GM21723 (cell line): Measurements from ENCODE around the gene GABRE.
"Not testable (repeated sequence)": the region's sequence is repeated elsewhere in the genome, so short reads cannot be mapped to it uniquely, and the experiment has no call there.

Experiments used
- ATAC-seq: cut with Tn5 transposase; IDR thresholded peaks from one replicate; pipeline ENCODE4 v1.9.1; 2021; ENCODE audit warnings: mild to moderate bottlenecking, moderate library complexity; ENCODE audit not compliant: unreplicated experiment

The GABRE gene

GRCh38 chrX:151970661-151971060, 3.8 kb downstream of the GABRE start:
- no peak for ATAC-seq

- ATAC-seq, result no peak
These were observed 4.4 kb downstream of the GABRE start for GRCh38 chrX:151970027-151970426.

GRCh38 chrX:151966236-151966635, 8.2 kb downstream of the GABRE start:
- no peak for ATAC-seq

- ATAC-seq, result no peak
These were observed 12.4 kb downstream of the GABRE start for GRCh38 chrX:151962034-151962433.

- ATAC-seq, result no peak
These were observed 16.4 kb downstream of the GABRE start for GRCh38 chrX:151958101-151958500.

GRCh38 chrX:151954730-151955129, 19.7 kb downstream of the GABRE start:
- ATAC-seq, result no peak

- no peak for ATAC-seq
These were observed 36.3 kb downstream of the GABRE start for GRCh38 chrX:151938172-151938571.

- ATAC-seq, result no peak
These were observed 39.1 kb downstream of the GABRE start for GRCh38 chrX:151935358-151935757.

GRCh38 chrX:151929126-151929525, 45.4 kb downstream of the GABRE start:
- ATAC-seq, result no peak

- no peak for ATAC-seq
These were observed 50.8 kb downstream of the GABRE start for GRCh38 chrX:151923648-151924047.

- ATAC-seq, result no peak
These were observed 51.8 kb downstream of the GABRE start for GRCh38 chrX:151922692-151923091.

- ATAC-seq, result no peak
These were observed 52.6 kb downstream of the GABRE start for GRCh38 chrX:151921866-151922265.

- ATAC-seq, result no peak
These were observed 53.2 kb downstream of the GABRE start for GRCh38 chrX:151921292-151921691.

GRCh38 chrX:151920530-151920929, 53.9 kb downstream of the GABRE start:
- ATAC-seq, result no peak

- ATAC-seq, result no peak
These were observed 54.4 kb downstream of the GABRE start for GRCh38 chrX:151920101-151920500.

- ATAC-seq, result no peak
These were observed 54.9 kb downstream of the GABRE start for GRCh38 chrX:151919610-151920009.

- ATAC-seq, result not testable (repeated sequence)
These were observed 55.7 kb downstream of the GABRE start for GRCh38 chrX:151918736-151919135.

- ATAC-seq, result no peak
These were observed 61.7 kb downstream of the GABRE start, which contains the start of gene MAGEA4 for GRCh38 chrX:151912780-151913179. Gene MAGEA4, plus strand, starts transcription at chrX:151912889. Its CDS starts 10,776 bp downstream, at chrX:151923665.

GRCh38 chrX:151912221-151912620, 62.3 kb downstream of the GABRE start:
- no peak for ATAC-seq

- no peak for ATAC-seq
These were observed 69.5 kb downstream of the GABRE start for GRCh38 chrX:151904989-151905388.
